BJ (cell line): ENCODE measurements around the gene GRM5. TPM values are rescaled to one million over a fixed set of nuclear protein-coding genes. Genes with fewer than 3 reads are reported as not detected.

Source experiments
- CTCF ChIA-PET: fragments of 350-600 bp; formaldehyde crosslinking; extraction: SDS; loops from one replicate; lab custom pipeline; 2021; ENCODE audit warnings: antibody characterized with exemption, inconsistent platforms; lab: Yijun Ruan, JAX
- POLR2A ChIA-PET: fragments of 300-600 bp; sonication (Branson Sonifier 250); formaldehyde crosslinking; extraction: SDS; loops from one replicate; lab custom pipeline; 2021; ENCODE audit warnings: antibody characterized with exemption; lab: Charles Lee
- DNase-seq: peaks from one replicate; pipeline ENCODE4 v3.0.0-alpha.2; 2011; ENCODE audit warnings: low read depth
- H3K27me3 ChIP-seq: 2 replicates; pipeline ENCODE4 v1.6.0; 2011; ENCODE audit warnings: low read length; ENCODE audit not compliant: control insufficient read depth, insufficient read depth
- H3K36me3 ChIP-seq: 2 replicates; pipeline ENCODE4 v1.5.1; 2011; ENCODE audit warnings: low read length; ENCODE audit not compliant: control insufficient read depth, insufficient read depth
- H3K4me3 ChIP-seq: 2 replicates; pipeline ENCODE4 v1.5.1; 2011; ENCODE audit warnings: low read depth, mild to moderate bottlenecking, control low read depth, low read length
- CTCF ChIP-seq: IDR thresholded peaks from 2 replicates; pipeline ENCODE4 v1.5.1; 2011; ENCODE audit warnings: low read depth, mild to moderate bottlenecking, control low read depth, inconsistent platforms, low read length, moderate library complexity; ENCODE audit not compliant: insufficient read depth
- polyA plus RNA-seq: library from polyadenylated mRNA; depleted of rRNA; stranded (reverse); fragments of >200 nt; gene quantifications from 2 replicates; pipeline ENCODE4 v1.2.3, GENCODE V29; 2011

The GRM5 gene
- polyA plus RNA-seq, 1 experiment = not detected

GRCh38 chr11:88657076-88657738, 408.6 kb downstream of the GRM5 start:
- no peak overlapping the region for H3K4me3 ChIP-seq
- H3K36me3 ChIP-seq = no peaks in the 10 kb centered on the region
- H3K27me3 ChIP-seq = no peaks in the 10 kb centered on the region
- POLR2A ChIA-PET = no interaction called here
- CTCF ChIA-PET = no interaction called here
- TF ChIP-seq CTCF = no peak
- no peak for DNase-seq

- TF ChIP-seq CTCF = no peak
These were observed 409.5 kb downstream of the GRM5 start for GRCh38 chr11:88656283-88656682.

GRCh38 chr11:88655656-88656055, 410.1 kb downstream of the GRM5 start:
- CTCF ChIA-PET = no interaction called here
- no peak for TF ChIP-seq CTCF
- POLR2A ChIA-PET = no interaction called here
- H3K4me3 ChIP-seq = no peak overlapping the region
- H3K36me3 ChIP-seq = no peaks in the 10 kb centered on the region
- H3K27me3 ChIP-seq = no peaks in the 10 kb centered on the region
- DNase-seq = no peak

More at GRCh38 chr11:88656283-88656682, 409.5 kb downstream of the GRM5 start:
- no peaks in the 10 kb centered on the region for H3K27me3 ChIP-seq
- no peak for DNase-seq
- H3K4me3 ChIP-seq = no peak overlapping the region
- H3K36me3 ChIP-seq = no peaks in the 10 kb centered on the region
- ChIA-PET POLR2A (no interaction called here), CTCF (no interaction called here)

GRCh38 chr11:88655196-88655595, 410.6 kb downstream of the GRM5 start:
- no peak for TF ChIP-seq CTCF
- H3K27me3 ChIP-seq = no peaks in the 10 kb centered on the region
- no peak overlapping the region for H3K4me3 ChIP-seq
- CTCF ChIA-PET = no interaction called here
- POLR2A ChIA-PET = no interaction called here
- no peak for DNase-seq
- H3K36me3 ChIP-seq = no peaks in the 10 kb centered on the region

GRCh38 chr11:88651556-88651955, 414.2 kb downstream of the GRM5 start:
- Histone ChIP-seq H3K36me3 (no peaks in the 10 kb centered on the region), H3K27me3 (no peaks in the 10 kb centered on the region), H3K4me3 (no peak overlapping the region)
- DNase-seq = no peak
- no peak for TF ChIP-seq CTCF
- CTCF ChIA-PET = no interaction called here
- POLR2A ChIA-PET = no interaction called here
